Neural progenitor cell (in vitro differentiated cells): ENCODE data around the gene TMEM94. TPM values are rescaled to one million over a fixed set of nuclear protein-coding genes. Genes with fewer than 3 reads are reported as not detected.

Source experiments
- DNase-seq: peaks from one replicate; pipeline ENCODE4 v3.0.0-alpha.2; 2016; ENCODE audit warnings: low spot score
- H2AFZ ChIP-seq: fragments of 200-600 bp; sonication (generic); replicated peaks from 2 replicates; pipeline ENCODE4 v1.6.1; 2016; ENCODE audit warnings: antibody characterized with exemption
- H3F3A ChIP-seq: fragments of 200-600 bp; sonication (generic); 2 replicates; pipeline ENCODE4 v1.6.1; 2016; ENCODE audit warnings: antibody characterized with exemption, low read depth
- H3K27ac ChIP-seq: fragments of 200-600 bp; sonication (generic); 2 replicates; pipeline ENCODE4 v1.5.1; 2016; ENCODE audit warnings: mild to moderate bottlenecking
- H3K27me3 ChIP-seq: fragments of 200-600 bp; sonication (generic); 2 replicates; pipeline ENCODE4 v1.6.1; 2016; ENCODE audit warnings: mild to moderate bottlenecking, moderate library complexity
- H3K36me3 ChIP-seq: fragments of 200-600 bp; sonication (generic); 2 replicates; pipeline ENCODE4 v1.5.1; 2016
- H3K4me1 ChIP-seq: fragments of 200-600 bp; sonication (generic); 2 replicates; pipeline ENCODE4 v1.6.1; 2016; ENCODE audit warnings: mixed run types
- H3K4me2 ChIP-seq: fragments of 200-600 bp; sonication (generic); 2 replicates; pipeline ENCODE4 v1.6.1; 2016
- H3K4me3 ChIP-seq: fragments of 200-600 bp; sonication (generic); 2 replicates; pipeline ENCODE4 v1.5.1; 2016
- H3K79me2 ChIP-seq: fragments of 200-600 bp; sonication (generic); 2 replicates; pipeline ENCODE4 v1.6.1; 2016; ENCODE audit warnings: low read depth
- H3K9ac ChIP-seq: fragments of 200-600 bp; sonication (generic); 2 replicates; pipeline ENCODE4 v1.6.1; 2016
- H3K9me3 ChIP-seq: fragments of 200-600 bp; sonication (generic); 2 replicates; pipeline ENCODE4 v1.5.1; 2016; ENCODE audit warnings: low read depth
- H4K20me1 ChIP-seq: fragments of 200-600 bp; sonication (generic); 2 replicates; pipeline ENCODE4 v1.6.1; 2016; ENCODE audit warnings: low read depth
- H3K27ac Mint-ChIP-seq: 3 replicates; pipeline ENCODE4 v1.8.0; 2021; ENCODE audit warnings: mixed read lengths
- H3K27me3 Mint-ChIP-seq: 2 replicates; pipeline ENCODE4 v1.8.0; 2022; ENCODE audit warnings: low read depth, mild to moderate bottlenecking, inconsistent platforms, moderate library complexity, mixed read lengths; ENCODE audit not compliant: insufficient read depth
- H3K36me3 Mint-ChIP-seq: 3 replicates; pipeline ENCODE4 v1.8.0; 2021; ENCODE audit warnings: mixed read lengths
- H3K4me1 Mint-ChIP-seq: 3 replicates; pipeline ENCODE4 v1.8.0; 2021; ENCODE audit warnings: mixed read lengths
- H3K4me3 Mint-ChIP-seq: 3 replicates; pipeline ENCODE4 v1.8.0; 2021; ENCODE audit warnings: mild to moderate bottlenecking, moderate library complexity, mixed read lengths
- H3K9me3 Mint-ChIP-seq: 3 replicates; pipeline ENCODE4 v1.8.0; 2020; ENCODE audit warnings: mixed read lengths
- EZH2 ChIP-seq: fragments of 200-600 bp; sonication (generic); IDR thresholded peaks from 2 replicates; pipeline ENCODE4 v1.6.1; 2017; ENCODE audit warnings: antibody characterized with exemption, mild to moderate bottlenecking, moderate library complexity
- EZH2phosphoT487 ChIP-seq: fragments of 200-600 bp; sonication (generic); IDR thresholded peaks from 2 replicates; pipeline ENCODE4 v1.6.1; 2017; ENCODE audit warnings: antibody characterized with exemption
- total RNA-seq: library from RNA; depleted of rRNA; stranded (reverse); fragments of >200 nt; gene quantifications from 2 replicates; pipeline ENCODE4 v1.2.3, GENCODE V29; 2015; ENCODE audit warnings: low replicate concordance
- TF ChIP-seq, protein P1 (sequence below): fragments of 200-600 bp; sonication (generic); IDR thresholded peaks from 2 replicates; pipeline ENCODE4 v1.5.1; 2017; ENCODE audit warnings: antibody characterized with exemption, mild to moderate bottlenecking

TMEM94 gene
- 23.6 and 96.8 TPM in 2 replicates for total RNA-seq

DNA sequence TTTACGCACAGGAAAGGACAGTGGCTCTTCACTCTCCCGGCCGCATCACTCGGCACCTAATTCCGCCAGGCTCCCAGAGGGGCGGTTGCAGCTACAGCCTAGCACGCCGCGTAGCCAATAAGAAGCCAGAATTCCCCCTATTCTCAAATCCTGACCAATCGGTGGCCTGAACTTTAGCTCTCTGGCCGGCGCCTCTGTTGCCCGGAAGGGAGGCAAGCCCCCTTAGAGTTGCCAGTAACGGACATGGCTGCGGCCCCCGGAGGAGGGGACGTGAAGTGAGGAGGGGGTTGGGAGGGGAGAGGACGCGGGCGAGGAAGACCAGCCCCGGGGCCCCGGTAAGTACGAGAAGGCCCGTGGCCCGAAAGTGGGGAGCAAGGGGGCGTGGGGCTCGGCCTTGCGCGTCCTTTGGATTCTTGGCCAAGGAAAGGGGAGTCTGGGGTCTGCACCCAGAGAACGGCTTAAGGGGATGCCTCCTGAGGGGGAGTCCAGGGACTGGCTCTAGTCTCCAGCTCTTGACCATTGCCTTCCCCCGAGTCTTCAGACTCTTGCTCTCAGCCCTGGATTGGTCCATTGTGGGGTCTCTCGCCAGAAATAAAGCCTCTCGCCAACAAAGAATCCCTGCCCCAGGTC, at the start of gene TMEM94:
Gene TMEM94, plus strand, starts transcription at position 219 of the 630 bp plus-strand sequence. CDS start 15,271 bp downstream, outside the sequence.
- Histone ChIP-seq H3K9ac (peak within 1 kb of the TSS; percentile 57), H3K27ac (peak within 1 kb of the TSS; percentile 61), H3K36me3 (no peaks in the 10 kb centered on the region), H3K9me3 (no peaks in the 10 kb centered on the region), H3K4me1 (peaks cover 15% of the 10 kb centered on the region), H3K4me2 (peak within 1 kb of the TSS; percentile 78), H2AFZ (peak within 1 kb of the TSS; percentile 58), H3K27me3 (no peaks in the 10 kb centered on the region), H4K20me1 (no peaks in the 10 kb centered on the region), H3F3A (peaks cover 4% of the 10 kb centered on the region), H3K4me3 (peak within 1 kb of the TSS; percentile 53), H3K79me2 (peaks cover 20% of the 10 kb centered on the region)
- peak within 1 kb of the TSS; percentile 92 for H3K4me3 Mint-ChIP-seq
- peaks cover 3% of the 10 kb centered on the region for H3K27me3 Mint-ChIP-seq
- peaks cover 42% of the 10 kb centered on the region for H3K4me1 Mint-ChIP-seq
- no peak for TF ChIP-seq EZH2phosphoT487
- TF ChIP-seq, protein P1, sequence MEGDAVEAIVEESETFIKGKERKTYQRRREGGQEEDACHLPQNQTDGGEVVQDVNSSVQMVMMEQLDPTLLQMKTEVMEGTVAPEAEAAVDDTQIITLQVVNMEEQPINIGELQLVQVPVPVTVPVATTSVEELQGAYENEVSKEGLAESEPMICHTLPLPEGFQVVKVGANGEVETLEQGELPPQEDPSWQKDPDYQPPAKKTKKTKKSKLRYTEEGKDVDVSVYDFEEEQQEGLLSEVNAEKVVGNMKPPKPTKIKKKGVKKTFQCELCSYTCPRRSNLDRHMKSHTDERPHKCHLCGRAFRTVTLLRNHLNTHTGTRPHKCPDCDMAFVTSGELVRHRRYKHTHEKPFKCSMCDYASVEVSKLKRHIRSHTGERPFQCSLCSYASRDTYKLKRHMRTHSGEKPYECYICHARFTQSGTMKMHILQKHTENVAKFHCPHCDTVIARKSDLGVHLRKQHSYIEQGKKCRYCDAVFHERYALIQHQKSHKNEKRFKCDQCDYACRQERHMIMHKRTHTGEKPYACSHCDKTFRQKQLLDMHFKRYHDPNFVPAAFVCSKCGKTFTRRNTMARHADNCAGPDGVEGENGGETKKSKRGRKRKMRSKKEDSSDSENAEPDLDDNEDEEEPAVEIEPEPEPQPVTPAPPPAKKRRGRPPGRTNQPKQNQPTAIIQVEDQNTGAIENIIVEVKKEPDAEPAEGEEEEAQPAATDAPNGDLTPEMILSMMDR = no peak
- no peak for TF ChIP-seq EZH2
- H3K36me3 Mint-ChIP-seq = peaks cover 7% of the 10 kb centered on the region
- DNase-seq = peak; percentile 99
- peak within 1 kb of the TSS; percentile 96 for H3K27ac Mint-ChIP-seq
- no peaks in the 10 kb centered on the region for H3K9me3 Mint-ChIP-seq

DNA sequence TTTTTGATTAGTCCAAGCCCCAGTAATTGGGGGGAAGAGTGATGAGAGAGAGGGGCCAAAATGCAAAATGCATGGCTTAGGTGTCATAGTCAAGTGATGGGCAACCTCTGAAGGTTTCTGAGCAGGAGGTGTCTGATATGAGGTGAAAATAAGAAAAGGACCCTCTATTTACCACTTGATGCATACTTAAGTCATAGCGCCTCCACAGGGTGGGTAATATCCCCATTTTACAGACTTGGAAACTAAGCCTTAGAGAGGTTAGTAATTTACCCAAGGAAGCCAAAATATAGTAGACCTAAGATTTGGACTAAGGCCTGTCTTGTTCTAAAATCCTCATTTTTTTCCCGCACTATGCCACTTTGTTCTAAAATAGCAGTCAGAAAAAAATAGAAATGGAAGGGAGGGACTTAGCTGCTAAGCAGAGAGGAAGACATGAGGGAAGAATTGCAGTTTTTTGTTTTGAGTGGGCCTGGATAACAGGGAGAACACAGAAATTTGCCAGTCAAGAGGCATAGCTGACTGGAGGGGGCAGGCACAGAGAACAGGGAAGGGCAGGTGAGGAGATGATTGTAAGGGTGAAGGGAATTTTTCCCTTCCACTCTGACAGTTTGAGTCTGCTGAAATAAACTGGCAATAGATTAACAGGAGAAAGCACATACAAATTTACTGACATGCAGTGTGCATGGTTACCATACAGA, 48.6 kb upstream of the TMEM94 start:
- DNase-seq = no peak
- H3K4me1 ChIP-seq = peaks cover 3% of the 10 kb centered on the region
- H3K36me3 ChIP-seq = no peaks in the 10 kb centered on the region
- Mint-ChIP-seq H3K27ac (no peak overlapping the region), H3K9me3 (no peaks in the 10 kb centered on the region), H3K4me1 (peaks cover 18% of the 10 kb centered on the region), H3K4me3 (no peak overlapping the region), H3K36me3 (no peaks in the 10 kb centered on the region), H3K27me3 (peaks cover 4% of the 10 kb centered on the region)
- H3K9ac ChIP-seq = no peak overlapping the region
- TF ChIP-seq, protein P1 = no peak
- TF ChIP-seq EZH2phosphoT487 (no peak), EZH2 (no peak)
- peaks cover 26% of the 10 kb centered on the region for H3K79me2 ChIP-seq
- no peak overlapping the region for H3K4me3 ChIP-seq
- H3K9me3 ChIP-seq = no peaks in the 10 kb centered on the region
- peaks cover 9% of the 10 kb centered on the region for H3F3A ChIP-seq
- H2AFZ ChIP-seq = no peak overlapping the region
- peaks cover 22% of the 10 kb centered on the region for H4K20me1 ChIP-seq
- peaks cover under 1% of the 10 kb centered on the region for H3K27me3 ChIP-seq
- no peak overlapping the region for H3K27ac ChIP-seq
- H3K4me2 ChIP-seq = no peak overlapping the region

DNA sequence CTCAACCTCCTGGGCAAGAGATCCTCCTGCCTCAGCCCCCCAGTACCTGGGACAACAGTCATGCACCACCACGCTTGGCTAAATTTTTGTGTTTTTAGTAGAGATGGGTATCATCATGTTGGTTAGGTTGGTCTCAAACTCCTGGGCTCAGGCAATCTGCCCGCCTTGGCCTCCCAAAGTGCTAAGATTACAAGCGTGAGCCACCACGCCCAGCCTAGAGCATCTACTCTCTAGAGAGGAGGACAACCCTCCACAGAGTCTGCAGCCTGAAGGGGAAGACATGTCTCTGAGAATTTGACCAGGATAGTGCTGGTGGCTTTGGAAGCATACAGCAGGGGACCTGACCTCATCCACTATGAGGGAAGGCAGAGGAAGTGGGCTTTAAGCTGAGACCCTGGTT, 46.3 kb upstream of the TMEM94 start:
- no peaks in the 10 kb centered on the region for H3K9me3 ChIP-seq
- H3K27ac Mint-ChIP-seq = no peak overlapping the region
- H3K9ac ChIP-seq = no peak overlapping the region
- no peaks in the 10 kb centered on the region for H3K36me3 Mint-ChIP-seq
- H3K4me3 ChIP-seq = no peak overlapping the region
- H3F3A ChIP-seq = peaks cover 4% of the 10 kb centered on the region
- no peaks in the 10 kb centered on the region for H3K36me3 ChIP-seq
- H3K27ac ChIP-seq = no peak overlapping the region
- H3K9me3 Mint-ChIP-seq = no peaks in the 10 kb centered on the region
- peaks cover 11% of the 10 kb centered on the region for H3K4me1 Mint-ChIP-seq
- no peaks in the 10 kb centered on the region for H3K4me1 ChIP-seq
- H3K4me3 Mint-ChIP-seq = no peak overlapping the region
- peaks cover 2% of the 10 kb centered on the region for H3K79me2 ChIP-seq
- peaks cover 13% of the 10 kb centered on the region for H3K27me3 Mint-ChIP-seq
- no peak for DNase-seq
- H2AFZ ChIP-seq = no peak overlapping the region
- H4K20me1 ChIP-seq = peaks cover 2% of the 10 kb centered on the region
- peaks cover 11% of the 10 kb centered on the region for H3K27me3 ChIP-seq
- H3K4me2 ChIP-seq = no peak overlapping the region
- no peak for TF ChIP-seq EZH2phosphoT487
- TF ChIP-seq, protein P1 = no peak
- TF ChIP-seq EZH2 = no peak
